Heart left ventricle (tissue), 16 donors: Measurements from ENCODE around the gene IGFN1. TPM values are rescaled to one million over a fixed set of nuclear protein-coding genes. Genes with fewer than 3 reads are reported as not detected.
A peak's percentile ranks its signal among the peaks of the same experiment; 100 is the strongest.
"Not testable (repeated sequence)": the region's sequence is repeated elsewhere in the genome, so short reads cannot be mapped to it uniquely, and the experiment has no call there.

ENCODE experiments used
- ATAC-seq, 4 donors: fragments of 200-7000 bp; cut with Tn5 transposase; one replicate each; pipeline ENCODE4 v1.9.1; 2020 to 2022; ENCODE audit warnings: moderate library complexity in 4 of 4, mild to moderate bottlenecking in 3 of 4, moderate number of reproducible peaks in 1 of 4
- DNase-seq, 5 donors: peaks; one replicate each; pipeline ENCODE4 v3.0.0-alpha.2; 2020
- H3K27ac ChIP-seq, 12 donors: fragments of 200-600 bp; sonication (generic) in 4 of 12; one replicate each; pipeline versions ENCODE4 v1.5.0 to v1.8.0; 2016 to 2022; ENCODE audit warnings: mild to moderate bottlenecking in 2 of 12
- H3K27me3 ChIP-seq, 9 donors: fragments of 200-600 bp; sonication (generic) in 2 of 9; one replicate each; pipeline versions ENCODE4 v1.5.1 to v1.8.0; 2016 to 2022; ENCODE audit warnings: mild to moderate bottlenecking in 3 of 9
- H3K36me3 ChIP-seq, 9 donors: fragments of 200-600 bp; sonication (generic) in 2 of 9; one replicate each; pipeline versions ENCODE4 v1.5.0 to v1.8.0; 2018 to 2022; ENCODE audit warnings: mild to moderate bottlenecking in 2 of 9
- H3K4me1 ChIP-seq, 12 donors: fragments of 200-600 bp; sonication (generic) in 4 of 12; one replicate each; pipeline versions ENCODE4 v1.5.0 to v1.8.0; 2016 to 2022; ENCODE audit warnings: mild to moderate bottlenecking in 3 of 12
- H3K4me3 ChIP-seq, 12 donors: fragments of 200-600 bp; sonication (generic) in 4 of 12; one replicate each; pipeline versions ENCODE4 v1.5.0 to v1.8.0; 2017 to 2022; ENCODE audit warnings: mild to moderate bottlenecking in 9 of 12, moderate library complexity in 4 of 12
- H3K9me3 ChIP-seq, 12 donors: fragments of 200-600 bp; sonication (generic) in 4 of 12; one replicate each; pipeline versions ENCODE4 v1.5.0 to v1.8.0; 2016 to 2022; ENCODE audit warnings: mild to moderate bottlenecking in 1 of 12
- CTCF ChIP-seq, 12 donors: fragments of 200-600 bp; sonication (generic) in 4 of 12; IDR thresholded peaks; one replicate each; pipeline versions ENCODE4 v1.5.0 to v1.8.0; 2018 to 2022; ENCODE audit warnings: antibody characterized with exemption in 12 of 12, mild to moderate bottlenecking in 5 of 12
- POLR2A ChIP-seq, 2 donors: fragments of 450-650 bp; IDR thresholded peaks; one replicate each; pipeline ENCODE4 v1.6.1; 2017; ENCODE audit warnings: antibody characterized with exemption in 2 of 2, mild to moderate bottlenecking in 2 of 2, moderate library complexity in 2 of 2
- WGBS, 4 donors: extraction: QIAGEN DNeasy Blood & Tissue Kit in 2 of 4; methylation state at CpG; one replicate each; pipeline versions ENCODE4 v1.1.5 to v1.1.7; 2013 to 2018; 5-methylcytosine and 5-hydroxymethylcytosine counted together
- intact Hi-C, 10 donors: fragments of 100-400 bp; cut with DNase I; formaldehyde crosslinking; loops; one replicate each; pipeline versions ENCODE4 v1.11.1 to v1.14.2; 2022
- polyA plus RNA-seq, 2 donors: library from polyadenylated mRNA; stranded (reverse); fragments of 200-250 nt; gene quantifications; one replicate each; pipeline ENCODE4 v1.2.3, GENCODE V29; 2013
- total RNA-seq, 9 donors: library from RNA; depleted of rRNA in 2 of 9; stranded (reverse); fragments of >200 nt in 2 of 9; fragmentation: NEBNext Ultra II Directional in 3 of 9; extraction: Animal tissue kit (Norgen Biotek cat#: 25700) in 3 of 9; gene quantifications; one replicate each; pipeline versions ENCODE4 v1.1.0 to v1.2.4, GENCODE V29; 2016 to 2023
- donor health status: ischemic (EF 13 %, LVEDD 7.1; RV severe dilation, severe dysfunction).
- donor health status: healthy with polysubstance abuse.
- donor health status: DM: no; HTN: yes; CAD: no.
- donor health status: DM: no; HTN: no; CAD: no.
- donor health status: ischemic (EF 25% LVEDD 6.9; RV normal size, moderate dysfunction).
- donor health status: ischemic (EF 25% LVEDD 5.7; RV mildly dilated, moderate dysfunction).
- donor health status: healthy.
- donor health status: DM: yes; HTN: yes; CAD: no.
- donor health status: ischemic (EF 35%, LVEDD 5.7; RV mildly dilated, moderate dysfunction).
- donor health status: nonischemic (EF 11% LVEDD 7.7; RV severe dilation, severe dysfunction).
- donor health status: DM: yes; HTN: yes; CAD: no.
- donor health status: PGD.
- donor health status: ischemic (EF 29% LVEDD 5.4; RV normal size, mild dysfunction).
- donor health status: nonischemic (EF 23%, LVEDD 6.1; RV moderate dilation, normal function).

IGFN1 gene
- total and polyA plus RNA-seq, 11 donors = 0.03 to 0.04 TPM; not detected in 9

- intact Hi-C loops = loop anchor here (1.0 to 10.0 kb wide), 12 partner anchors 87 to 262 kb away; no protein-coding TSS in a partner anchor
- Histone ChIP-seq H3K27ac (no peak overlapping the region), H3K27me3 (peaks cover 0 to 16% (median 11%) of the 10 kb centered on the region in 9 donors), H3K36me3 (no peaks in the 10 kb centered on the region), H3K4me3 (no peak overlapping the region), H3K9me3 (no peaks in the 10 kb centered on the region), H3K4me1 (peaks cover 0 to 12% (median 10%) of the 10 kb centered on the region in 12 donors)
- no peak for ATAC-seq
- DNase-seq = no peak
- TF ChIP-seq CTCF (IDR thresholded peaks at IDR 0.05) (no peak), POLR2A (IDR thresholded peaks at IDR 0.05) (no peak)
- 85 to 87% (median 87%) methylated on average over 10 to 17 of the region's 17 CpGs for WGBS, 4 donors
Measured at GRCh38 chr1:201255479-201256362, 65.1 kb downstream of the IGFN1 start.

DNA sequence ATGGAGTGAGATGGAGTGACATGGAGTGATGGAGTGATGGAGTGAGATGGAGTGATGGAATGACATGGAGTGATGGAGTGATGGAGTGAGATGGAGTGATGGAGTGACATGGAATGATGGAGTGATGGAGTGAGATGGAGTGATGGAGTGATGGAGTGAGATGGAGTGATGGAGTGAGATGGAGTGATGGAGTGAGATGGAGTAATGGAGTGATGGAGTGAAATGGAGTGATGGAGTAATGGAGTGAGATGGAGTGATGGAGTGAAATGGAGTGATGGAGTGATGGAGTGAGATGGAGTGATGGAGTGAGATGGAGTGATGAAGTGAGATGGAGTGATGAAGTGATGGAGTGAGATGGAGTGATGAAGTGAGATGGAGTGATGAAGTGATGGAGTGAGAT lies 67.5 kb downstream of the IGFN1 start:
- intact Hi-C loops = loop anchor here in 4 of 10 donors (5.0 to 10.0 kb wide), 5 partner anchors 84 to 259 kb away; no protein-coding TSS in a partner anchor
- H3K36me3 ChIP-seq, DNase-seq, H3K9me3 ChIP-seq, H3K27ac ChIP-seq, ATAC-seq, H3K4me3 ChIP-seq: not testable (repeated sequence)
- peaks cover 0 to 18% (median 11%) of the 10 kb centered on the region in 9 donors for H3K27me3 ChIP-seq
- peaks cover 0 to 12% (median 10%) of the 10 kb centered on the region in 12 donors for H3K4me1 ChIP-seq

DNA sequence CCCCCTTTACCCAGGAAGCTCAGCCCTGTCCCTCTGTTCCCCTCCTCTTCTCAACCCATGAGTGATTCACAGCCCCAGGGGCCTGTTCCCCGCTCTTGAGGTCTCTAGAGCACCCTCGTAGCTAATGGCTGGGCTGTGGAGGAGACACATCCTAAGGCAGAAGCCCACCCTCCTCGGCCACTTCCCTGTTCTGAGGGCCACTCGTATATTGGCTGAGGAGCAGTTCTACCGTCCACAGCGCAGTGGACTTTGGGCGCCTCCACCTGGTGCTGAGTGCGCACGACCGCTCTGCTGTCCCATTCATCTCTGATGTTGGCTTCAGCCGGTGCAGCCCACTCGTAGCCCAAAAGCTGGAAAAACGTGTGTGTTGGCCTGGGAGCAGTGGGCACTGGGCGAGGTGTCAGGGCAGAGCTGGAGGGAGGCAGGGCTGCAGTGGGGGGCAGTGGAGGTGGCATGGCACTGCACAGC lies 68.2 kb downstream of the IGFN1 start:
- H3K27me3 ChIP-seq = peaks cover 0 to 18% (median 11%) of the 10 kb centered on the region in 9 donors
- intact Hi-C loops = loop anchor here in 4 of 10 donors (5.0 to 10.0 kb wide), 5 partner anchors 84 to 259 kb away; no protein-coding TSS in a partner anchor
- 92 to 97% (median 93%) methylated on average over 12 to 14 of the region's 14 CpGs for WGBS, 4 donors
- no peaks in the 10 kb centered on the region for H3K9me3 ChIP-seq
- no peak overlapping the region for H3K27ac ChIP-seq
- no peaks in the 10 kb centered on the region for H3K36me3 ChIP-seq
- DNase-seq = no peak
- TF ChIP-seq POLR2A (IDR thresholded peaks at IDR 0.05) = no peak
- no peak for TF ChIP-seq CTCF (IDR thresholded peaks at IDR 0.05)
- peaks cover 0 to 12% (median 10%) of the 10 kb centered on the region in 12 donors for H3K4me1 ChIP-seq
- no peak for ATAC-seq
- no peak overlapping the region for H3K4me3 ChIP-seq

- no peak for TF ChIP-seq CTCF (IDR thresholded peaks at IDR 0.05)
- TF ChIP-seq POLR2A (IDR thresholded peaks at IDR 0.05) = no peak
- H3K9me3 ChIP-seq = no peaks in the 10 kb centered on the region
- ATAC-seq (peak in 3 of 4 donors; percentile 37 to 57 (median 56)), DNase-seq (peak in 1 of 5 donors; percentile 37)
- no peaks in the 10 kb centered on the region for H3K36me3 ChIP-seq
- 10 to 25% (median 14%) methylated on average over 8 to 28 of the region's 28 CpGs for WGBS, 4 donors
- no peak overlapping the region for H3K27ac ChIP-seq
- peaks cover 0 to 12% (median 10%) of the 10 kb centered on the region in 12 donors for H3K4me1 ChIP-seq
- peaks cover 0 to 18% (median 11%) of the 10 kb centered on the region in 9 donors for H3K27me3 ChIP-seq
- H3K4me3 ChIP-seq = peak overlapping the region in 3 of 12 donors; percentile 10 to 16 (median 12)
- intact Hi-C loops = loop anchor here in 5 of 10 donors (5.0 to 10.0 kb wide), 7 partner anchors 48 to 258 kb away; no protein-coding TSS in a partner anchor
Measured at GRCh38 chr1:201259476-201260235, 69.0 kb downstream of the IGFN1 start.
